22Rv1 (cell line): ENCODE data around the gene MORN2.

ENCODE experiments used
- H3K27ac ChIP-seq: fragments of 450-650 bp; 2 replicates; pipeline ENCODE4 v1.5.1; 2017
- CTCF ChIP-seq: fragments of 450-650 bp; IDR thresholded peaks from 2 replicates; pipeline ENCODE4 v1.5.1; 2017; ENCODE audit warnings: mild to moderate bottlenecking
- ZFX ChIP-seq: fragments of 450-650 bp; IDR thresholded peaks from 2 replicates; pipeline ENCODE4 v1.6.1; 2017; ENCODE audit warnings: antibody characterized with exemption, borderline replicate concordance

Gene MORN2

GRCh38 chr2:38909872-38910271 lies 34.1 kb downstream of the MORN2 start:
- H3K27ac ChIP-seq: no peak overlapping the region
- TF ChIP-seq ZFX: no peak
- TF ChIP-seq CTCF: no peak

GRCh38 chr2:38911191-38911590 lies 35.4 kb downstream of the MORN2 start:
- TF ChIP-seq CTCF (no peak), ZFX (no peak)
- no peak overlapping the region for H3K27ac ChIP-seq

GRCh38 chr2:38912619-38913018 lies 36.8 kb downstream of the MORN2 start:
- TF ChIP-seq ZFX (no peak), CTCF (no peak)

GRCh38 chr2:38922389-38922788 lies 46.6 kb downstream of the MORN2 start:
- TF ChIP-seq CTCF: no peak
- no peak for TF ChIP-seq ZFX

More at GRCh38 chr2:38912619-38913018, 36.8 kb downstream of the MORN2 start:
- H3K27ac ChIP-seq: no peak overlapping the region

GRCh38 chr2:38922902-38923301 lies 47.1 kb downstream of the MORN2 start:
- H3K27ac ChIP-seq: no peak overlapping the region
- no peak for TF ChIP-seq ZFX
- no peak for TF ChIP-seq CTCF

More at GRCh38 chr2:38922389-38922788, 46.6 kb downstream of the MORN2 start:
- no peak overlapping the region for H3K27ac ChIP-seq

- H3K27ac ChIP-seq: no peak overlapping the region
- TF ChIP-seq CTCF (no peak), ZFX (no peak)
Measured at GRCh38 chr2:38925982-38926381, 50.2 kb downstream of the MORN2 start.

- no peak overlapping the region for H3K27ac ChIP-seq
- no peak for TF ChIP-seq ZFX
- no peak for TF ChIP-seq CTCF
Measured at GRCh38 chr2:38930600-38930999, 54.8 kb downstream of the MORN2 start.
